Measurements from ENCODE around the gene SELENON. TPM values are rescaled to one million over a fixed set of nuclear protein-coding genes. Genes with fewer than 3 reads are reported as not detected.

The SELENON gene
- total and polyA plus RNA-seq, 9 of the 15 experiments (the other 6 are each of a cell fraction or from before 2014, with no cell fraction given): 0.43 to 26.7 (median 7.0) TPM

- TF ChIP-seq PBX2 (CRISPR knock-in tag; IDR thresholded peaks at IDR 0.05; ENCODE audit: low read depth) (no peak), PBX2 (tag; conservative IDR thresholded peaks at IDR 0.05; ENCODE audit: low read depth) (no peak), ARID1B (IDR thresholded peaks at IDR 0.05) (peak; percentile 96), DMBX1 (CRISPR knock-in tag; IDR thresholded peaks at IDR 0.05; ENCODE audit: borderline replicate concordance) (peak; percentile 74), SIN3A (IDR thresholded peaks at IDR 0.05; ENCODE audit: borderline replicate concordance in 2 of 2, control insufficient read depth in 1 of 2, low read depth in 2 of 2, low read length in 2 of 2) (no peak), SOX6 (IDR thresholded peaks at IDR 0.05) (peak; percentile 91), SP1 (CRISPR knock-in tag; IDR thresholded peaks at IDR 0.05) (no peak), SMAD4 (CRISPR knock-in tag; conservative IDR thresholded peaks at IDR 0.05) (peak; percentile 86), RCOR1 (IDR thresholded peaks at IDR 0.05; ENCODE audit: borderline replicate concordance in 1 of 2, low read depth in 2 of 2, low read length in 2 of 2) (peak; percentile 92 to 99), CUX1 (CRISPR knock-in tag; IDR thresholded peaks at IDR 0.05) (no peak), ZNF589 (CRISPR knock-in tag; IDR thresholded peaks at IDR 0.05; ENCODE audit: low read depth) (no peak; the same call in 1 of the 2 replicates), RBM25 (IDR thresholded peaks at IDR 0.05; ENCODE audit: low read depth, low read length, severe bottlenecking) (no peak), POLR2AphosphoS5 (IDR thresholded peaks at IDR 0.05; ENCODE audit: control insufficient read depth, insufficient read depth, low read depth, low read length) (peak; percentile 91), KDM2B (CRISPR knock-in tag; IDR thresholded peaks at IDR 0.05) (0 out of 2 replicates have a peak, but pooled peaks have one; percentile 37), NEUROD1 (IDR thresholded peaks at IDR 0.05; ENCODE audit: borderline replicate concordance, low read depth, low read length, partially characterized antibody) (peak; percentile 6)
- TF ChIP-seq, protein P1, sequence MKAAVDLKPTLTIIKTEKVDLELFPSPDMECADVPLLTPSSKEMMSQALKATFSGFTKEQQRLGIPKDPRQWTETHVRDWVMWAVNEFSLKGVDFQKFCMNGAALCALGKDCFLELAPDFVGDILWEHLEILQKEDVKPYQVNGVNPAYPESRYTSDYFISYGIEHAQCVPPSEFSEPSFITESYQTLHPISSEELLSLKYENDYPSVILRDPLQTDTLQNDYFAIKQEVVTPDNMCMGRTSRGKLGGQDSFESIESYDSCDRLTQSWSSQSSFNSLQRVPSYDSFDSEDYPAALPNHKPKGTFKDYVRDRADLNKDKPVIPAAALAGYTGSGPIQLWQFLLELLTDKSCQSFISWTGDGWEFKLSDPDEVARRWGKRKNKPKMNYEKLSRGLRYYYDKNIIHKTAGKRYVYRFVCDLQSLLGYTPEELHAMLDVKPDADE (conservative IDR thresholded peaks at IDR 0.05; ENCODE audit: control insufficient read depth, low read depth, low read length): no peak
- TF ChIP-seq, protein P2, sequence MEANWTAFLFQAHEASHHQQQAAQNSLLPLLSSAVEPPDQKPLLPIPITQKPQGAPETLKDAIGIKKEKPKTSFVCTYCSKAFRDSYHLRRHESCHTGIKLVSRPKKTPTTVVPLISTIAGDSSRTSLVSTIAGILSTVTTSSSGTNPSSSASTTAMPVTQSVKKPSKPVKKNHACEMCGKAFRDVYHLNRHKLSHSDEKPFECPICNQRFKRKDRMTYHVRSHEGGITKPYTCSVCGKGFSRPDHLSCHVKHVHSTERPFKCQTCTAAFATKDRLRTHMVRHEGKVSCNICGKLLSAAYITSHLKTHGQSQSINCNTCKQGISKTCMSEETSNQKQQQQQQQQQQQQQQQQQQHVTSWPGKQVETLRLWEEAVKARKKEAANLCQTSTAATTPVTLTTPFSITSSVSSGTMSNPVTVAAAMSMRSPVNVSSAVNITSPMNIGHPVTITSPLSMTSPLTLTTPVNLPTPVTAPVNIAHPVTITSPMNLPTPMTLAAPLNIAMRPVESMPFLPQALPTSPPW (CRISPR knock-in tag; IDR thresholded peaks at IDR 0.05): peak; percentile 46; the same call in 1 of the 2 replicates
Observed at GRCh38 chr1:25760871-25761270, 39.1 kb upstream of the SELENON start (continued).

Data from K562 (cell line).